Activated CD4-positive, alpha-beta T cell treated with anti-CD3 and anti-CD28 coated beads for 36 hours (primary cell): ENCODE results near the gene HOMER2. TPM values are rescaled to one million over a fixed set of nuclear protein-coding genes. Genes with fewer than 3 reads are reported as not detected.
A peak's percentile ranks its signal among the peaks of the same experiment; 100 is the strongest.
"Not testable (repeated sequence)": the region's sequence is repeated elsewhere in the genome, so short reads cannot be mapped to it uniquely, and the experiment has no call there.

ENCODE experiments used
- ATAC-seq: fragments of 200-7000 bp; cut with Tn5 transposase; one replicate; pipeline ENCODE4 v1.10.0; 2021; ENCODE audit warnings: mild to moderate bottlenecking, moderate library complexity
- CTCF ChIA-PET: fragments of 350-600 bp; sonication (Branson Sonifier 250); formaldehyde crosslinking; loops from one replicate; lab custom pipeline; 2021; ENCODE audit warnings: antibody characterized with exemption; lab: Charles Lee
- POLR2A ChIA-PET: fragments of 350-600 bp; sonication (Branson Sonifier 250); formaldehyde crosslinking; loops from one replicate; lab custom pipeline; 2021; ENCODE audit warnings: antibody characterized with exemption, inconsistent platforms; lab: Charles Lee
- DNase-seq: peaks from one replicate; pipeline ENCODE4 v3.0.0-alpha.2; 2020
- H3K27ac Mint-ChIP-seq: one replicate; pipeline ENCODE4 v1.8.0; 2021; ENCODE audit warnings: mixed read lengths
- H3K27me3 Mint-ChIP-seq: one replicate; pipeline ENCODE4 v1.8.0; 2021; ENCODE audit warnings: mixed read lengths
- H3K36me3 Mint-ChIP-seq: one replicate; pipeline ENCODE4 v1.8.0; 2021; ENCODE audit warnings: low read depth, mixed read lengths
- H3K4me1 Mint-ChIP-seq: one replicate; pipeline ENCODE4 v1.8.0; 2021; ENCODE audit warnings: mixed read lengths
- H3K4me3 Mint-ChIP-seq: one replicate; pipeline ENCODE4 v1.8.0; 2021; ENCODE audit warnings: mild to moderate bottlenecking, moderate library complexity, mixed read lengths
- H3K9me3 Mint-ChIP-seq: one replicate; pipeline ENCODE4 v1.8.0; 2021; ENCODE audit warnings: low read depth, mixed read lengths
- intact Hi-C, 2 experiments: fragments of 100-400 bp; cut with DNase I in 1 of 2; cut with micrococcal nuclease in 1 of 2; formaldehyde crosslinking; loops; one replicate each; pipeline versions ENCODE4 v1.14.2 to v1.15.1; 2022 to 2024; cut with DNase I, micrococcal nuclease
- total RNA-seq, 2 experiments: library from RNA; stranded (reverse); gene quantifications; one replicate each; pipeline ENCODE4 v1.2.3, GENCODE V29; 2021

The HOMER2 gene
- total RNA-seq, 2 experiments from 2014 or later, result 3.5 to 4.6 TPM

GRCh38 chr15:82871358-82871757 lies 81.2 kb downstream of the HOMER2 start:
- intact Hi-C loops, result no loop called here
- Mint-ChIP-seq H3K4me3 (no peak overlapping the region), H3K4me1 (no peaks in the 10 kb centered on the region), H3K9me3 (no peaks in the 10 kb centered on the region), H3K27ac (no peak overlapping the region), H3K27me3 (no peaks in the 10 kb centered on the region), H3K36me3 (no peaks in the 10 kb centered on the region)
- no peak for DNase-seq
- ATAC-seq, result no peak
- CTCF ChIA-PET, result interaction anchor here (0.8 to 1.7 kb wide), 2 partner anchors 22 to 102 kb away, joined by 3 to 4 read pairs; no protein-coding TSS in a partner anchor
- POLR2A ChIA-PET, result no interaction called here

DNA sequence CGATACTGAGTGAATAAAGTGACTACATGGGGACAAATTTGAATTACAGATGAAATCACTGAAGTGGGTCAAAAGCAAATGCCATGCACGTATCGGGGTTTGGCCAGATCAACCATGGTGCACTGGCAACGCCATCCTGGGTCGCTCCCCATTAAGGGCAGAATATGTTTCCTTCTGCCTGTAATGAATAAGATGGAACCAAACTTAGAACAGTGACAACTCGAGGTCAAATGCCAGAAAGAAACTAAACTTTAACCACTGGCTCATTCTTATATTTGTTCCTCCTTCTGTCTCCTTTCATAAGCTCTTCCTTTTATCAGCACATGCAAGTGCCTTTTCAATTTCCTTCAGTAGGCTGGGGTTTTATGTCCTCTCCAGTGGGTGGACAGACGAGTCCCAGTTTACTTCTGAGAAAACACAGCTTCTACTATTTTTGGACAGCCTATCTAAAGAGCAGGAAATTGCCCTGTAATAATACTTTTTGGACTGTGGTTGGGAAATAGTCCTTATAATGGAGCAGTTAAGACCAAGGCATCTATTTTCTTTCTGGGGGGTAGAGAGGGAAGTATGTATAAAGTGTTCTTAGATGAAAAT lies 81.7 kb downstream of the HOMER2 start:
- H3K36me3 Mint-ChIP-seq, result no peaks in the 10 kb centered on the region
- no peak for ATAC-seq
- POLR2A ChIA-PET, result no interaction called here
- H3K4me3 Mint-ChIP-seq, result no peak overlapping the region
- no peak overlapping the region for H3K27ac Mint-ChIP-seq
- no peaks in the 10 kb centered on the region for H3K9me3 Mint-ChIP-seq
- no peaks in the 10 kb centered on the region for H3K4me1 Mint-ChIP-seq
- DNase-seq, result no peak
- intact Hi-C loops, result no loop called here
- CTCF ChIA-PET, result interaction anchor here (1.7 kb wide), 1 partner anchor 21 kb away, joined by 4 read pairs; no protein-coding TSS in a partner anchor
- H3K27me3 Mint-ChIP-seq, result no peaks in the 10 kb centered on the region

- ATAC-seq, H3K4me1 Mint-ChIP-seq, H3K27me3 Mint-ChIP-seq, intact Hi-C loops, POLR2A ChIA-PET, H3K9me3 Mint-ChIP-seq, H3K27ac Mint-ChIP-seq, H3K4me3 Mint-ChIP-seq, DNase-seq, H3K36me3 Mint-ChIP-seq: not testable (repeated sequence)
- CTCF ChIA-PET, result interaction anchor here (1.3 kb wide), 1 partner anchor 16 kb away, joined by 4 read pairs; no protein-coding TSS in a partner anchor
Measured at GRCh38 chr15:82865981-82866380, 86.5 kb downstream of the HOMER2 start.

DNA sequence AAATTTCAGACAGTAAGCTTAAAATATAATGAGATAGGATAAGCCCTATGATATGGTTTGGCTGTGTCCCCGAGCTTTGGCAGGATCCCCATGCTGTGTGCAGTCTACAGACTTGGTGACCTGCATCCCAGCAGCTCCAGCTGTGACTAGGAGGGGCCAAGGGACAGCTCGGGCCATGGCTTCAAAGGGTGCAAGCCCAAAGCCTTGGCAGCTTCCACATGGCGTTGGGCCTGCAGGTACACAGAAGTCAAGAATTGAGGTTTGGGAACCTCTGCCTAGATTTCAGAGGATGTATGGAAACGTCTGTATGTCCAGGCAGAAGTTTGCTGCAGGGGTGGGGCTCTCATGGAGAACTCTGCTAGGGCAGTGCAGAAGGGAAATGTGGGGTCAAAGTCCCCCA lies 86.9 kb downstream of the HOMER2 start:
- DNase-seq, H3K27ac Mint-ChIP-seq, H3K4me1 Mint-ChIP-seq, H3K36me3 Mint-ChIP-seq, intact Hi-C loops, H3K9me3 Mint-ChIP-seq, H3K27me3 Mint-ChIP-seq, ATAC-seq, H3K4me3 Mint-ChIP-seq, POLR2A ChIA-PET: not testable (repeated sequence)
- CTCF ChIA-PET, result interaction anchor here (0.7 kb wide), 1 partner anchor 63 kb away, joined by 3 read pairs; no protein-coding TSS in a partner anchor

GRCh38 chr15:82864967-82865366 lies 87.6 kb downstream of the HOMER2 start:
- intact Hi-C loops, result no loop called here
- Mint-ChIP-seq H3K27ac (no peak overlapping the region), H3K27me3 (no peaks in the 10 kb centered on the region), H3K36me3 (no peaks in the 10 kb centered on the region), H3K9me3 (no peaks in the 10 kb centered on the region), H3K4me1 (no peaks in the 10 kb centered on the region), H3K4me3 (no peak overlapping the region)
- POLR2A ChIA-PET, result no interaction called here
- ATAC-seq (no peak), DNase-seq (no peak)
- CTCF ChIA-PET, result interaction anchor here (0.7 kb wide), 1 partner anchor 63 kb away, joined by 3 read pairs; no protein-coding TSS in a partner anchor

- Mint-ChIP-seq H3K27ac (no peak overlapping the region), H3K4me3 (no peak overlapping the region), H3K27me3 (no peaks in the 10 kb centered on the region), H3K4me1 (no peaks in the 10 kb centered on the region), H3K36me3 (no peaks in the 10 kb centered on the region), H3K9me3 (no peaks in the 10 kb centered on the region)
- ChIA-PET CTCF (no interaction called here), POLR2A (no interaction called here)
- ATAC-seq (no peak), DNase-seq (no peak)
- intact Hi-C loops, result no loop called here
Measured at GRCh38 chr15:82862886-82863285, 89.6 kb downstream of the HOMER2 start.

DNA sequence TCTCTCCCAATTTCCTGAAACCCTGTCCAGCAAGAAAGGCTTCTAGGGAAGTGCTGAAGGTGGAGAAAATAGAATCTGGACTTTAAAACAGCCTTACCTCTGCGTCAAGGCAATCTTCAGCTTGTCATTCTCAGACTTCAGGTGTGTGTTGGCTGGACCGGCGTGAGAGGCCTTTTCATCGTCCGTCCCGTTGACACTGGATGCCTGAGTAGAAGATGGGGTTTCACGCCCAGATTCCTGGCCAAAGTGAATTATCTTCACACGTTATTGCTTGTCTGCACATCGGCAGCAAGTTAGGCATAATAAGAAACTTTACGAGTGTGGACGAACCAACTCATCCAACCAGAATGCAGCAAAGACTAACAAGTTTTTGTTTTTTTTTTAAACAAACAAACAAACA lies 93.6 kb downstream of the HOMER2 start:
- peaks cover 3% of the 10 kb centered on the region for H3K4me1 Mint-ChIP-seq
- ATAC-seq (no peak), DNase-seq (no peak)
- CTCF ChIA-PET, result no interaction called here
- no peaks in the 10 kb centered on the region for H3K27me3 Mint-ChIP-seq
- no peak overlapping the region for H3K4me3 Mint-ChIP-seq
- POLR2A ChIA-PET, result no interaction called here
- no peak overlapping the region for H3K27ac Mint-ChIP-seq
- H3K9me3 Mint-ChIP-seq, result no peaks in the 10 kb centered on the region
- intact Hi-C loops, result no loop called here
- H3K36me3 Mint-ChIP-seq, result no peaks in the 10 kb centered on the region

GRCh38 chr15:82856397-82857170 lies 95.9 kb downstream of the HOMER2 start:
- no peak for DNase-seq
- no peak overlapping the region for H3K27ac Mint-ChIP-seq
- no peak overlapping the region for H3K4me3 Mint-ChIP-seq
- H3K9me3 Mint-ChIP-seq, result no peaks in the 10 kb centered on the region
- POLR2A ChIA-PET, result no interaction called here
- CTCF ChIA-PET, result interaction anchor here (0.9 kb wide), 1 partner anchor 143 kb away, joined by 3 read pairs; no protein-coding TSS in a partner anchor
- H3K36me3 Mint-ChIP-seq, result no peaks in the 10 kb centered on the region
- no peak for ATAC-seq
- peaks cover 9% of the 10 kb centered on the region for H3K4me1 Mint-ChIP-seq
- intact Hi-C loops, result no loop called here
- no peaks in the 10 kb centered on the region for H3K27me3 Mint-ChIP-seq

- ATAC-seq, result no peak
- no peak for DNase-seq
- Mint-ChIP-seq H3K36me3 (no peaks in the 10 kb centered on the region), H3K4me1 (peaks cover 9% of the 10 kb centered on the region), H3K27ac (no peak overlapping the region), H3K4me3 (no peak overlapping the region), H3K9me3 (no peaks in the 10 kb centered on the region), H3K27me3 (no peaks in the 10 kb centered on the region)
- ChIA-PET POLR2A (no interaction called here), CTCF (interaction anchor here (0.9 kb wide), 1 partner anchor 144 kb away, joined by 3 read pairs; no protein-coding TSS in a partner anchor)
- intact Hi-C loops, result no loop called here
Measured at GRCh38 chr15:82855286-82856100, 97.0 kb downstream of the HOMER2 start.

DNA sequence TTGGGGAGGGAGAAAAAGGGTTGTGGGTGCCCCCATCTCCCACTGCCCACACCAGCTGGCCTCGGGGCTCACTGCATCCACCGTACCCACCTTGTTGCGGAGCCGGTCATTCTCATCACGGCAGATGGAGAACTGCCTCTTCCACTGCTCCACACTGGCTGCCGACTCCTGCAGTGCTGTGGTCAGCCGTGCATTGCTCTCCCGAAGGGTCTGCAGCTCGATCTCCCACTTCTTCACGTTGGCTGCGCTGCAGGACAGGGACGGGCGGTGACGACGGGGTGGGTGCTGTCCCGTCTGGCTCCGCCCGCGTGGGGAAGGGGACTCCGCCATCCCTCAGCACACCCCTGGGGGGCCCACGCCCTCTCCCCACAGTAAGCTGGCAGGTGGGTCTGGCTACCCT lies 98.0 kb downstream of the HOMER2 start:
- Mint-ChIP-seq H3K27me3 (no peaks in the 10 kb centered on the region), H3K36me3 (no peaks in the 10 kb centered on the region), H3K4me1 (peaks cover 14% of the 10 kb centered on the region), H3K4me3 (no peak overlapping the region), H3K9me3 (no peaks in the 10 kb centered on the region), H3K27ac (no peak overlapping the region)
- ATAC-seq (no peak), DNase-seq (no peak)
- POLR2A ChIA-PET, result no interaction called here
- intact Hi-C loops, result no loop called here
- CTCF ChIA-PET, result interaction anchor here (1.0 kb wide), 1 partner anchor 213 kb away, joined by 3 read pairs; no protein-coding TSS in a partner anchor

DNA sequence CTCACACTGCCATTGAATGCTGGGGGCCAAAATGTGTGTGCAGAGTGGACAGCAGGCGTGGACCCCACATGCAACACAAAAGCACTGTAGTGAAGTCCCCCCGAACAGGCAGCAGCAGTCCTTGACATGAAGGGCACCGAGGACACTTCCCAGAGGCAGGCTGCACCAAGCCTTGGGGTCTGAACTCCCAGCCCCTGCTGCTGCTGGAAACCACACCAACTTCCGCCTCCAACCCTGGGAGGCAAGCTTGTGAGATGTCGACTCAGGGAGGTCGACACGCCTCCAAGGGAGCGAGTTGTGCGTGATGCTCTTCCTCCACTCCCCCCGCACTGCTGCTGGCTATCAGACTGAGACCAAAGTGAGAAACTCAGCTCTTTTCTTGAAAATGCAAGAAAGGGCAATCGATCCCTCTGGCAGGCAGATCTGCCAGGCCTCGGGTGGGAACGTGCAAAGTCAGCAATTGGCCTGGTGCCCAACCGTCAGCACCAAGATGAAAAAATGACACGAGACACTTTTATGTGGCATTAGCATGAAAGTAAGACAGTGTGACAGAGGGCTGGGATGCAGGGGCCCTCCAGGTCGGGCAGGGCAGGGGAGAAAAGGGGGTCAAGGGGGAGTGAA lies 99.5 kb downstream of the HOMER2 start:
- ChIA-PET POLR2A (no interaction called here), CTCF (interaction anchor here (0.5 to 1.6 kb wide), 3 partner anchors 14 to 132 kb away, joined by 3 to 5 read pairs (median 4); no protein-coding TSS in a partner anchor)
- intact Hi-C loops, result no loop called here
- Mint-ChIP-seq H3K27me3 (no peaks in the 10 kb centered on the region), H3K27ac (no peak overlapping the region), H3K4me1 (peaks cover 18% of the 10 kb centered on the region), H3K36me3 (no peaks in the 10 kb centered on the region), H3K4me3 (no peak overlapping the region), H3K9me3 (no peaks in the 10 kb centered on the region)
- DNase-seq, result peak; percentile 26
- ATAC-seq, result no peak
